Measurements from ENCODE around the gene KDM6B.
"Not testable (repeated sequence)": the region's sequence is repeated elsewhere in the genome, so short reads cannot be mapped to it uniquely, and the experiment has no call there.

KDM6B gene

GRCh38 chr17:7854078-7854777 is 20.2 kb downstream of the KDM6B start:
- no peak for DNase-seq

GRCh38 chr17:7854851-7855659 is 21.0 kb downstream of the KDM6B start, which contains the start of gene TMEM88:
TSS of gene TMEM88 (plus strand) at chr17:7855066. CDS start at chr17:7855075, 9 bp downstream.
- DNase-seq, result no peak

DNA sequence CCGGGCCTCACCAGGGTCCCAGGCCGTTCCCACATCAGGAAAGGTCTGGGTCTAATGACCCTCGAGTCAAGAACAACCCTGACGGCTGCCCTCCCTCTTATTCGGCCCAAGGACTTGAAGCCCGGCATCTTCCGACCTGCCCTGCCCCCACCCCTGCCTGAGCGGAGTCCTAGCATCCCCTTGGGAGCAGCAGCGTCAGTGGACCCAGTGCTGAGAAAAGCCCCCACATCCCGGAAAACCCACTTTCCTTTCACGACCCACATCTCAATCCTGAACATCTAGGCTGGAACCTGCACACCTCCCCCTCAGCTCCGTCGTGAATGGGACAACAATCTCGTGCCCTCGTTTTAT is 21.6 kb downstream of the KDM6B start:
- no peak for DNase-seq

GRCh38 chr17:7856011-7856810 is 22.2 kb downstream of the KDM6B start:
- peak; percentile 85 for DNase-seq

DNA sequence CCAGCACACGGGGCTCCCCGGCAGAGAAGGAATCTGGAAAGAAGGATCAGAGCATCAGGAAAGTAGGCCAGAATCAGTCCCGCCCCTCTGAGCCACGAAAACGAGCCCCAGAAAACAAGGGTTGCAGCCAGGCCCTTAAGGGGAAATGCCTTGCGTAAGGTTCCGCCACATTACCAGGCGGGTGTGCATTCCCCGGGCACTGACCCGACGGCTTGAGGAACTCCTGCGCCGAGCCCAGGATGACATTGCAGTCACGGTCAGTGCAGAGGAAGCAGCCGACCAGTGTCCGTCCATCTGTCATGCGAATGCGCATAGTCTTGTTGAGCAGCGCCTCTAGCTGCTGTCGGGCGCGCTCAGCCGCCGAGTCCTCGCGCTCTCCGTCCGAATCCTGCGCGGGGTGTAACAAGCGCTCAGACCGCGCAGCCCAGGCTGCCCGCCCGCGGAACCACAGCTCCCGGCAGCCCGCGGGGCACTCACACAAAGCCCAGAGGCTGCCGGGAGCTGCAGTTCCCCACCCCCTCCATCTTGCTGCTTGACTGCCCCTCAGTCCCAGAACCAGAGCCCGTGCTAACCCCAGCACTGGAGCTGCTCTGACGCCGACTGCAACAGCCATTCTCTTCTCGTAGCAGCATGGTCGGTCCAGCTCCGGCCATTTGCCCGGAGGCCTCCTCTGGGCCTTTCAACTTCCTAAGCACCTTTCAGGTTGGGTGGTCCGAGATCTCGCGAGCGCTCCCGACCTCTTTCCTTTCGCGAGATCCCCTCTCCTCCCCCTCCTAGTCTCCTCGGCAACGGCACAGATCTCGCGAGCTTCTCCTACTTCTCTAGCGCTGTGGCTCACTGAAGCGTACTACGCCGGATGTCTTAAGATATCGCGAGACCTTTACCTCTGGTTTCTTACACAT is 23.0 kb downstream of the KDM6B start, which contains the start of gene NAA38:
Gene NAA38 (minus strand): TSS at position 749 of the 902 bp plus-strand sequence. CDS start 96 bp downstream, at position 653.
- peak; percentile 98 for DNase-seq

DNA sequence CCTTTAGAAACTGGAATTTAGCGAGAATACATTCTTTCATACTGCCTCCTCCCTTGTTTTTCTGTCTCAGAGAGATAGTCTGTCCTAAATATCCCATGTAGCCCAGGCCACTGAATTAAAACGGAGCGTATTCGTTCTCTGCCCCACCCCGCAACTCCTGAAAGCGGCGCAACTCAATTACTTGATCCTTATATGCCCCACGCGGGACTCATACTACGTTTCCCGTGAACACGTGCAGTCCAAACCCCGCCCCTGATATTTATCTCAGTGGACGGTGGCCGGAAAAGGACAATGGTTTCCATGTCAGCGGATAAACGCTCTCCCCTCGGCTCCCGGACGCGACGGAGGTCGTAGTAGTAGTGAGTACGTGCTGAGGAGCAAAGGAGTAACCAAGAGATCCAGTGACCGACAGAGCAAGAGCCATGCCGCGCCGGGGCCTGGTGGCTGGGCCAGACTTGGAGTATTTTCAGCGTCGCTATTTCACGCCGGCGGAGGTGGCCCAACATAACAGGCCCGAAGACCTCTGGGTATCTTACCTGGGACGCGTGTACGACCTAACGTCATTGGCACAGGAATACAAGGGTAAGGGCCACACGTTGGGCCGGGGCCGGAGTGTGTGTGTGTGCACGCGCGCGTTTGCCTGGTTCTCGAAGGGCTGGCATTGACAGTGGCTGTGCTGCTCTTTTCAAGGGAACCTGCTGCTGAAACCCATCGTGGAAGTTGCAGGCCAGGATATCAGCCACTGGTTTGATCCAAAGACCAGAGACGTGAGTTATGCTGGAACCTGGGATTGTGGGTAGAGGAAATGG is 23.9 kb downstream of the KDM6B start, which contains the start of gene CYB5D1:
Gene CYB5D1 (plus strand): TSS at position 291 of the 809 bp plus-strand sequence. CDS start 132 bp downstream, at position 423.
- peak; percentile 93 for DNase-seq

DNA sequence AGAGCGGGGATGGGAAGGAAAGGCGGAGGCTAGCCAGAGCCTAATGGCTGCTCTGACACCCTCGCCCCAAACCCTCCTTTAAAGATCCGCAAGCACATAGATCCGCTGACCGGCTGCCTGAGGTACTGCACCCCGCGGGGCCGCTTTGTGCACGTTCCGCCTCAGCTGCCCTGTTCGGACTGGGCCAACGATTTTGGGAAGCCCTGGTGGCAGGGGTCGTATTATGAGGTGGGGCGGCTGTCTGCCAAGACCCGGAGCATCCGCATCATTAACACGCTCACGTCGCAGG is 24.4 kb downstream of the KDM6B start:
- peak; percentile 50 for DNase-seq

DNA sequence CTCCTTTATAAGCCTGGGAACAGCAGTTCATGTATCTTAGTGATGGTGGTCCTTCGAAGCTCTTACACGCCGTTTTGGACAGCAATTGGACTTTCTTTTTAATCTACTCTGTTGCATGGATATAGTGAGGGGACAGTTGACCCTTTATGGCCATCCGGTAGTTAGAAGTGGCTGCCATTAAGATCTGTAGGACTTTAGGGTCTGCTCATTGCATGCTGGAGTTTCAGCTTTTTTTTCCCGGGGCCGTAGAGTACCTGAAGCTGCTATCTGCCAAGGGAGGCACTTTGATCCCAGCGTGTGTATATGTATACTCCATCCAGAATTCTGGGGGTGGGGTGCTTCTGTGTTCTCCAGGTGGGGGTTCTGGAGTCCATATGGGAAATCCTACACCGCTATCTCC is 25.0 kb downstream of the KDM6B start:
- no peak for DNase-seq

GRCh38 chr17:7862692-7863437 is 28.8 kb downstream of the KDM6B start:
- peak; percentile 45 for DNase-seq

DNA sequence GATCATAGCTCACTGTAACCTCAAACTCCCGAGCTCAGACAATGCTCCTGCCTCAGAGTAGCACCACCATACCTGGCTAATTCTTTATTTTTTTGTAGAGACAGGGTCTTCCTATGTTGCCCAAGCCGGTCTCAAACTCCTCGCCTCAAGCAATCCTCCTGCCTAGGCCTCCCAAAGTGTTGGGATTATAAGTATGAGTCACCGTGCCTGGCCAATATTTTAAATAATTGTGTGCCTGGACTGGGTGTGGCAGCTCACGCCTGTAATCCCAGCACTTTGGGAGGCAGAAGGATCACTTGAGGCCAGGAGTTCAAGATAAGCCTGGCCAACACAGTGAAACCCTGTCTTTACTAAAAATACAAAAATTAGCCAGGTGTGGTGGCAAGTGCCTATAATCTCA is 30.4 kb downstream of the KDM6B start:
- not testable (repeated sequence) for DNase-seq

- DNase-seq, result no peak
Observed at GRCh38 chr17:7864995-7865650, 31.1 kb downstream of the KDM6B start.

GRCh38 chr17:7867881-7868329 is 33.9 kb downstream of the KDM6B start:
- no peak for DNase-seq

DNA sequence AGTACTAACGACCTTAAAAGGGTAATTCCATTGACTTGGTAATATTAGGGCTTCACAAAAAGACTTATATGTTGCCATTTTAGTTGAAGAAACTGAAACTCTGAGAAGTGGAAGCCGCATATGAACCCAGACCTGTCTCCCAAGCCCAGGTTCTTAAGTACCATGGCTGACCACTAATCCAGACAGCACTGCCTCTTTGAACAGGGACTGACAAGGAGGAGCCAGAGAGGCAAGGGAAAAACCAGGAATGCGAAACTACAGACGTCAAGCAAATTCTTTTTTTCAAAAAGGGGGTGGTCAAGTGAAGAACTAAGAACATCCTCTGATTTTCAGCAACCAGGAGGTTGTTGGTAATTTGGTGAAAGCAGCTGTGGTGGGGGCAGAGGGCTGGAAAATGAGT is 39.0 kb downstream of the KDM6B start:
- DNase-seq, result no peak

GRCh38 chr17:7875804-7876370 is 41.9 kb downstream of the KDM6B start:
- no peak for DNase-seq

- no peak for DNase-seq
Observed at GRCh38 chr17:7878234-7878633, 44.2 kb downstream of the KDM6B start.

DNA sequence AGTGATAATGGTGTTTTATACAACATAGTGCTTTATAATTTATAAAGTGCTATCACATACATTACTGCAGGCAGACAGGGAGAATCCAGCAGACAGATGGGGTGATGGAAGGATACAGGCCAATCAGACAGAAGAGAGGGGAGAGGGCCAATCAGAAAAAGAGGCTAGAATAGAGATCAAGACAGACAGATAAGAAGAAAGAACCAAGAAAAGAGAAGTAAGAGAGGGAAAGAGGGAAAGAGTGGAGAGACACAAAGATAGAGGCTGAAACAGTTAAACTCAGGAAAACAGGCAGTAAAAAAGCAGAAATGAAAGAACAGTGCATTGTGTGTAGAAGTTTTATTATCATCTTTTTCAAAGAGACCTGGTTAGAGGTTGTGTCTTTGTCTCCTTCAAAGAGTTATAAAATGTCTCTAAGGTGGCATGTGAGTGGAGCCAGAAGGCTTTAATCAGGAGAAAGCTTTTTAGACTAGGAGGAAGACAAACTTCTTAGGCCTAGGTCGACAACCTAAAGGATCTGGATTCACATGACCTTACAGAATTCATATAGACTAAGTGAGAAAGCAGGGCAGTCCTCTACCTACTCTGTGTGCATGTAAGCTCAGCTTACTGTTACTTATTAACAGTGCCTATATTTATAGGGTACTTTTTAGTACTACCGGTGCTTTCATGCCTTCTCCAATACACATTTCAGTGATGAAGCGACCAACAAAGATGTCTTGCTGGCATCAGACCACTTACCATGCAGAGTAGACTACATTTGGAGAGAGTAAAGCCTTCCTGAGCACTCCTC is 46.3 kb downstream of the KDM6B start:
- no peak for DNase-seq

DNA sequence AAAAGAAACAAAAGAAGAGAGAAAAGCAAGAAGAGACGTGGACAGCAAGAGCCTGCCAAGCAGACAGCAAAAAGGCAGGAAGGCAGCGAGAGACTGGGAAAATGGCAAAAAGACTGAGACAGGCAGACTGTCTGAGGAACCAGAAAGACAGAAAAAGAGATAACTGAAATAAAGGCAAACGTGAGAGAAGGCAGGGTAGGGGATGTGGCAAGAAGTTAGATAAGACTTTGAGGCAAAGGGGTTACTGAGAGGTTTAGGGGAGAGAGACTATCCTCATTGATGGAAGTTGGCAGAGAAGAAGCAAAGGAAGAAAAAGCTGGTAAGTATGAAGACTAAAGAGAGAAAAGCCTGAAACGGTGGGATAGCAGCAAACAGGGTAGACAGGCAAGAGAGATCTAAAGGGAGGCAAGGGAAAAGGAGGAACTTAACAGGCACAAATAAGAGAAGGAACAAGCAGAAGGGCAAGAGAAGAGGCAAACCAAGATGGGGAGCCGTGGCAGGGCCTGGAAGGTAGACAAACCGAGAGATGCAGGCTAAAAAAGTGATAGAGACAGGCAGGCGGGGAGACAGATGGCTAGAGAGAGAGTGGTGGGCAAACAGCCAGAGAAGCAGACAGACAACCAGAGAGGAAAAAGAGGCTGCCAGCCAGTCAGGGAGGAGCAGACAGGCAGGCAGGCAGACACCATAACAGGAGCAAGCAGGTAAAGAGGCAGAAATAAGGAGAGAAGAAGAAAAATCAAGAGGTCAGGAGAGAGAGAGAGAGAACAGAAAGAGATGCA is 47.4 kb downstream of the KDM6B start:
- no peak for DNase-seq

- no peak for DNase-seq
Observed at GRCh38 chr17:7882068-7882467, 48.1 kb downstream of the KDM6B start.
